Activated CD4-positive, alpha-beta T cell treated with anti-CD3 and anti-CD28 coated beads, Interleukin-2, amount 50 U/mL, for 48 hours (primary cell): Measurements from ENCODE around the gene PLA2G4F.

Experiments used
- DNase-seq, 2 experiments: peaks; one replicate each; pipeline ENCODE4 v3.0.0-alpha.2; 2020

The PLA2G4F gene

GRCh38 chr15:42156243-42156922 is at the start of gene PLA2G4F:
Gene PLA2G4F (minus strand): TSS chr15:42156636. CDS start chr15:42156549, 87 bp downstream.
- DNase-seq, result no peak

GRCh38 chr15:42203891-42204290 is 47.5 kb upstream of the PLA2G4F start:
- no peak for DNase-seq

- DNase-seq, result no peak
Measured at GRCh38 chr15:42202653-42203052, 46.2 kb upstream of the PLA2G4F start.

GRCh38 chr15:42201801-42202200 is 45.4 kb upstream of the PLA2G4F start:
- DNase-seq, result no peak

GRCh38 chr15:42199126-42199525 is 42.7 kb upstream of the PLA2G4F start:
- no peak for DNase-seq

- no peak for DNase-seq
Measured at GRCh38 chr15:42198516-42198915, 42.1 kb upstream of the PLA2G4F start.

GRCh38 chr15:42194513-42194912 is 38.1 kb upstream of the PLA2G4F start:
- DNase-seq, result no peak

- DNase-seq, result no peak
Measured at GRCh38 chr15:42193383-42193782, 36.9 kb upstream of the PLA2G4F start.

- DNase-seq, result no peak
Measured at GRCh38 chr15:42191610-42192346, 35.3 kb upstream of the PLA2G4F start.

- DNase-seq, result no peak
Measured at GRCh38 chr15:42190370-42190769, 33.9 kb upstream of the PLA2G4F start.

GRCh38 chr15:42185801-42186200 is 29.4 kb upstream of the PLA2G4F start:
- DNase-seq, result no peak

GRCh38 chr15:42184736-42185135 is 28.3 kb upstream of the PLA2G4F start:
- no peak for DNase-seq

- DNase-seq, result no peak
Measured at GRCh38 chr15:42184296-42184695, 27.9 kb upstream of the PLA2G4F start.

- DNase-seq, result no peak
Measured at GRCh38 chr15:42182961-42183360, 26.5 kb upstream of the PLA2G4F start.

- DNase-seq, result no peak
Measured at GRCh38 chr15:42182328-42182886, 26.0 kb upstream of the PLA2G4F start.

- DNase-seq, result no peak
Measured at GRCh38 chr15:42178056-42178455, 21.6 kb upstream of the PLA2G4F start.

GRCh38 chr15:42175671-42176070 is 19.2 kb upstream of the PLA2G4F start:
- no peak for DNase-seq

GRCh38 chr15:42172475-42172874 is 16.0 kb upstream of the PLA2G4F start:
- no peak for DNase-seq

GRCh38 chr15:42171795-42172194 is 15.4 kb upstream of the PLA2G4F start:
- DNase-seq, result no peak

- DNase-seq, result no peak
Measured at GRCh38 chr15:42171122-42171521, 14.7 kb upstream of the PLA2G4F start.

- DNase-seq, result no peak
Measured at GRCh38 chr15:42166225-42166940, 9.9 kb upstream of the PLA2G4F start.

- no peak for DNase-seq
Measured at GRCh38 chr15:42165106-42165505, 8.7 kb upstream of the PLA2G4F start.

- no peak for DNase-seq
Measured at GRCh38 chr15:42163947-42164550, 7.6 kb upstream of the PLA2G4F start.
